ENCODE results near the gene INSIG1. TPM values are rescaled to one million over a fixed set of nuclear protein-coding genes. Genes with fewer than 3 reads are reported as not detected.

The INSIG1 gene
- total RNA-seq, 1 donor from 2014 or later, result 392 TPM

DNA sequence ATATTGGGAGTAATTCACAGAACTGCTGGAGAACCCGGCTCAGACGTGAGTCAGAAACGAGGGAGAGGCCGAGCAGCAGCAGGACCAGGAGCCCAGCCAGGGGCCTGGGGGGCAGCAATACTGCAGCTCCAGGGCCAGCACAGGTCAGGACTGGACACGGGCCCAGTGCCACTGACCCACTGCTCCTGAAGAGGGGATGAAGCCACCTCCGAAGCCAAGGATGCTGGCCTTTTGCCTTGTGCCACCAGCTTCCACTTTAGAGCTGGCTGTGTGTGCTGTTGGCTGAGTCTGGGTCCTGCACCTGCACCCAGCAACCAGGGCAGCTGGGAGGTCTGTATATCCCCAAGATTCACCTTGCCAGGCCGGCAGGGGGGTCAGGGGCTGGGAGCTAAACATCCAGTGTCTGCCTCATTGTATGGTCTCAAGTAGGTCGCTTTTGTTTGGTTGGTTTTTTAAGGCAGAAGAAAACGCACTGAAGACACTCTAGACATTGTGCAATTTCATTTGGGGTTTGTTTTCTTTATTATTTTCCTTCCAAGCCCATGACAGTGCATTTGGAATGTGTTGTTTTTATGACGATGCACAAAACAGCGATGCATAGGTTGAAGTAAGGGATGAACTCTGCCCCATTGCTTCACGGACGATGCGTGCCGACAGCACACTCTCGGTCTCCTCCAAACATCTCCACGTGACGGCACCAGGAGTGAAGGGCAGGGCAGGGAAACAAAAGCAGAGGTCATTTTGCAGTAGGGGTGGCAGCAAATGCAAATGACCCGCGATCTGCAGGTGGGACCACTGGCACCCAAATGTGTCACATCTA is 27.7 kb upstream of the INSIG1 start:
- no peak overlapping the region for H3K4me3 ChIP-seq (ENCODE audit: low read depth, low read length)
- DNase-seq (ENCODE audit: low read depth), result no peak
- TF ChIP-seq, protein P1, sequence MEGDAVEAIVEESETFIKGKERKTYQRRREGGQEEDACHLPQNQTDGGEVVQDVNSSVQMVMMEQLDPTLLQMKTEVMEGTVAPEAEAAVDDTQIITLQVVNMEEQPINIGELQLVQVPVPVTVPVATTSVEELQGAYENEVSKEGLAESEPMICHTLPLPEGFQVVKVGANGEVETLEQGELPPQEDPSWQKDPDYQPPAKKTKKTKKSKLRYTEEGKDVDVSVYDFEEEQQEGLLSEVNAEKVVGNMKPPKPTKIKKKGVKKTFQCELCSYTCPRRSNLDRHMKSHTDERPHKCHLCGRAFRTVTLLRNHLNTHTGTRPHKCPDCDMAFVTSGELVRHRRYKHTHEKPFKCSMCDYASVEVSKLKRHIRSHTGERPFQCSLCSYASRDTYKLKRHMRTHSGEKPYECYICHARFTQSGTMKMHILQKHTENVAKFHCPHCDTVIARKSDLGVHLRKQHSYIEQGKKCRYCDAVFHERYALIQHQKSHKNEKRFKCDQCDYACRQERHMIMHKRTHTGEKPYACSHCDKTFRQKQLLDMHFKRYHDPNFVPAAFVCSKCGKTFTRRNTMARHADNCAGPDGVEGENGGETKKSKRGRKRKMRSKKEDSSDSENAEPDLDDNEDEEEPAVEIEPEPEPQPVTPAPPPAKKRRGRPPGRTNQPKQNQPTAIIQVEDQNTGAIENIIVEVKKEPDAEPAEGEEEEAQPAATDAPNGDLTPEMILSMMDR (conservative IDR thresholded peaks at IDR 0.05; ENCODE audit: low read depth, low read length), result no peak

DNA sequence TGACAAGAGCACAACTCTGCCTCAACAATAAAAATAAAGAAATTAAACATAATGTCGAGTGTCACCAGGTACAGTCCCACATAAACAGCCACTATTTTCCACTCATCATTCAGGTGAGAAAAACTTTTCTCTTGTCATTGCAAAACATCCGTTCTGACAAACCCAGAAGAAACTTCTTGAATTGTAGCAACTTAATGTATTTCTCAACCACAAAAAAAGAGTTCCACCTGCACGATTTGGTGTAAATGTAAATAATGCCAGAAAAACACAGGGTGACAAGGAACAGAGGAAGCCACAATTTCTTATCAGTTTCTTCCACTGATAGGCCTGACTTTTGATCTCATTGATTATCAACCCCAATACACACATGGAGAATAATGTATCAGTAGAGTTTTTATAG is 26.8 kb upstream of the INSIG1 start:
- no peak overlapping the region for H3K4me3 ChIP-seq (ENCODE audit: low read depth, low read length)
- TF ChIP-seq, protein P1 (conservative IDR thresholded peaks at IDR 0.05; ENCODE audit: low read depth, low read length), result no peak
- no peak for DNase-seq (ENCODE audit: low read depth)

DNA sequence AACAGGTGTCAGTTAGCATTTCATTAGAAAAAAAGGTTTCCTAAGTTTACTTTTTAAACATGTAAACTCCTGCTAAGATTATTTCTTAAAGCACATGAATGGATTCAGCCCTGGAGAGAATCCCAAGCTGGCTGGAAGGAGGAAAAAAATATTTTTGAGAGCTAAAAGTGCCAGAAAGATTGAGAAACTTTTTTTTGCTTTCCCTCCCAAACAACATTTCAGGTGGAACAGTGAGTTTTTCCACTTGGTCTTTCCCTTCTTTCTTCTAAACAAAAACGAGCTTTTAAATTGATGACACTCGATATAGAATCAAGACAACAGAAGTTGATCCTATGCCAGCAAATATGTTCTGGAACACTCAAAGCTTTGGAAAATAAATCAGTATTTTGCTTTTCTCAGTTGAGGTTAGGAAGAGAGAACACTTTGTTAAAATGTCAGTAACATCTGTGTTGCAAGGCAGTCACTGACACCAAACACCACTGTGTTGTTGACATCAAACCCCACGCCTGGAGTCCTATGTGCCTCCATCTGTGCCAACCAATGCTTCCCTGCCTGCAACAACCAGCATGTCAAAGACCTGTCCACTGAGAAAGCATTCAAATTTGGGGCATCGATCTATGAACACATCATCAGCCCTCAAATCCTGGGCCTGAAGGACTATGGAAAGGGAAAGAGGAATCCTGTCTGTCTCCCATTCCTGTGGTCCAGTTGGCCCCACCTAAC is 22.9 kb upstream of the INSIG1 start:
- TF ChIP-seq, protein P1 (conservative IDR thresholded peaks at IDR 0.05; ENCODE audit: low read depth, low read length), result no peak
- DNase-seq (ENCODE audit: low read depth), result no peak
- H3K4me3 ChIP-seq (ENCODE audit: low read depth, low read length), result no peak overlapping the region

DNA sequence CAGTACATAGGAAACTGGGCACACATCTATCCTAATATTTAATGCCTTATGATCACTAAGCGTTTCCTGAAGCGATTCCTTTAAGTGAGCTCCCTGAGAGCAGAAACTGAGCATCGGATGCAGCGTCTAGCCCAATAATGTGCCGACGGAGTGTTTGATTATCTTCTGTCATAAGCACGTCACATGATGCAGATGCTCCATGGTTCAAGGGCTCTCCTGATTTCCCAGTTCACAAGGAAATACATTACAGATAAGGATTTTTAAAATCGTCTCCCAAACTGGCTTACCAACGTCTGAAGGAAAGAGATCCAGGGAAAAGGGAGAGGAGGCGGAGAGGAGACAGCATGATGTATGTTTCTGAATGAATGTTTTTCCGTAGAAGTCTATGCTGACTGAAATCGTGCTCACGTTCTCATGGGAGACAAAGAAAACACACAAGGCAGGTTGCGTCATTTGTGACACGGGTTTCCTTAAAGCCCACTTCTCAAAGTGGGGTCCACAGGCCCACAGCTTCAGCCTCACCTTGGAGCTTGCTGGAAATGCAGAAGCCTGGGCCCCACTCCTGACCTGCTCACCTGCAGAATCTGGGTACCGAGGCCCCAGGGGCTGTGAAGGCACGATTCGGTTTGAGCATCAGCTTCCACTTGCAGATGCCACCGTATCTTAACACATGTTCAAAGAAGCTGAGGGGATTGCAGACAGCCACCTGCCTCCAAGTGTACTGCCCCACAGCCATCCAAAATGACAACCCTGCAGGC is 21.5 kb upstream of the INSIG1 start:
- no peak for DNase-seq (ENCODE audit: low read depth)
- H3K4me3 ChIP-seq (ENCODE audit: low read depth, low read length), result no peak overlapping the region
- TF ChIP-seq, protein P1 (conservative IDR thresholded peaks at IDR 0.05; ENCODE audit: low read depth, low read length), result no peak

DNA sequence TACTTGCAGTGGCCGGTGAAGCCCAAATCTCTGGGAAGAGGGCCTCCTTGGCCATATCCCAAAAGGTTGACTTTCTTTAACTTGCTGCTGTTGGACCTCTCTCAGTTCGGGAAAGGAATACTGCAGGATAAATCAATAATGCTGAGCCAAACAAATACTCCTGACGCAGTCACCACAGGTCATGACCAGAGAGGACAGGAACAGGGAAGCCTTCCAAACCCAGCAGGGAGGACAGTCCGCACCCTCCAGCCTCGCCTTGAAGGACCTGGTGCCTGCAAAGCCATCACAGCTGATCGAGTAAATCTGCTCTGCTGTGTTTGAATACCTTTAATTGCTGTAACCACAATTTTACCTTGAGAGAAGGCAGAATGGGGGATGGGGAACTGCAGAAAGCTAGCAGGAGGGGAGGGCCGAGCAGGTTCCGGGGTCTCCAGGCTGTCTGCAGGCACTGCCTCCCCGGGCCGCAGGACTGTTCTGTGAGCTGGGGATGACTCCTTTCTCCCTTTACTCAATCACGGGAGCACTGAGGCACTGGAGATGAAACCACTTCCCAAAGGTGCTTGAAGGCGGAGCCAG is 20.8 kb upstream of the INSIG1 start:
- TF ChIP-seq, protein P1 (conservative IDR thresholded peaks at IDR 0.05; ENCODE audit: low read depth, low read length), result no peak
- no peak for DNase-seq (ENCODE audit: low read depth)
- no peak overlapping the region for H3K4me3 ChIP-seq (ENCODE audit: low read depth, low read length)

DNA sequence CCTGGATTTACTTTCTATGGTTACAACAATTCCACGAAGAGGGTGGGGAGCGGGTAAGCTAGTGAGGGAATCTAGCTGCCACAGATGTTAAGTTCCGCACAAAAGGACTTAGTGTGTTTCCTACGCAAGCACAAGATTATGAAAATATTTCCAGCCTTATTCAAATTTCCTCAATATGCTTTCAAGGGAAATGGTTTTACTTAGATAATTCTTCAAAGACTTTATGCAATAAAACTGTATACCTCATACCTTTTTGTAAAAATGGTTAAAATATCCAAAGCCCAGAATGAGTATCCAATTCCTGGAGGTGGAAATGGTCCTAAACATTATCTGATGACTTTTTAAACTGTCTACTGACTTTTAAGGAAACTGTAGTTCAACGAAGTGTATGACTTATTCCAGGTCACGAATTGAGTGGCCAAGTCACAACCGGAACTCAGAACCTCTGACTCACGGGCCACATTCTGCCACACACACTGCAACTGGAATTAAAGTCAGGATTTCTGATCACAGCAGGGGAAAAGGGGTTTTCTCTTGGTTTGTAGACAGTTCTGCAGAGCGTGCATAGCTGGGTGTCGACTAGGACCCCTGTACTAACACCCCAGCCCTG is 20.2 kb upstream of the INSIG1 start:
- TF ChIP-seq, protein P1 (conservative IDR thresholded peaks at IDR 0.05; ENCODE audit: low read depth, low read length), result no peak
- H3K4me3 ChIP-seq (ENCODE audit: low read depth, low read length), result no peak overlapping the region
- no peak for DNase-seq (ENCODE audit: low read depth)
